Adipocyte (in vitro differentiated cells): ENCODE data around the gene KRTAP20-1.

ENCODE experiments used
- DNase-seq: peaks from one replicate; pipeline ENCODE4 v3.0.0-alpha.2; 2015; ENCODE audit warnings: low read depth
- H3K27me3 ChIP-seq: replicated peaks from 2 replicates; pipeline ENCODE4 v1.7.0; 2013; ENCODE audit warnings: mild to moderate bottlenecking, low read length, moderate library complexity; ENCODE audit not compliant: control insufficient read depth, insufficient read depth
- H3K36me3 ChIP-seq: 2 replicates; pipeline ENCODE4 v1.7.0; 2013; ENCODE audit warnings: low read length, mild to moderate bottlenecking, moderate library complexity; ENCODE audit not compliant: control insufficient read depth, insufficient read depth, severe bottlenecking
- H3K4me1 ChIP-seq: 2 replicates; pipeline ENCODE4 v1.7.0; 2013; ENCODE audit warnings: mild to moderate bottlenecking, low read length, moderate library complexity; ENCODE audit not compliant: control insufficient read depth, insufficient read depth
- H3K4me3 ChIP-seq: 2 replicates; pipeline ENCODE4 v1.7.0; 2013; ENCODE audit warnings: mild to moderate bottlenecking, low read length, moderate library complexity
- H3K9ac ChIP-seq: 2 replicates; pipeline ENCODE4 v1.7.0; 2013; ENCODE audit warnings: mild to moderate bottlenecking, low read length, moderate library complexity
- H3K9me3 ChIP-seq: 2 replicates; pipeline ENCODE4 v1.7.0; 2013; ENCODE audit warnings: mild to moderate bottlenecking, low read length, moderate library complexity; ENCODE audit not compliant: control insufficient read depth

KRTAP20-1 gene

GRCh38 chr21:30616125-30616524 is at the start of gene KRTAP20-1:
KRTAP20-1 (plus strand) TSS chr21:30616425; CDS start chr21:30616455, 30 bp downstream.
- DNase-seq = no peak

GRCh38 chr21:30567617-30568016 is 48.6 kb upstream of the KRTAP20-1 start:
- no peaks in the 10 kb centered on the region for H3K36me3 ChIP-seq

More at GRCh38 chr21:30616125-30616524, at the start of gene KRTAP20-1:
- Histone ChIP-seq H3K27me3 (no peaks in the 10 kb centered on the region), H3K9ac (no peak within 1 kb of the TSS), H3K4me3 (no peak within 1 kb of the TSS), H3K9me3 (no peaks in the 10 kb centered on the region), H3K36me3 (no peaks in the 10 kb centered on the region), H3K4me1 (no peaks in the 10 kb centered on the region)

GRCh38 chr21:30577766-30578165 is 38.5 kb upstream of the KRTAP20-1 start:
- no peak overlapping the region for H3K4me3 ChIP-seq
- H3K27me3 ChIP-seq = no peaks in the 10 kb centered on the region
- no peak overlapping the region for H3K9ac ChIP-seq
- no peaks in the 10 kb centered on the region for H3K36me3 ChIP-seq
- H3K9me3 ChIP-seq = no peaks in the 10 kb centered on the region
- H3K4me1 ChIP-seq = no peaks in the 10 kb centered on the region
- DNase-seq = no peak

More at GRCh38 chr21:30567617-30568016, 48.6 kb upstream of the KRTAP20-1 start:
- no peaks in the 10 kb centered on the region for H3K4me1 ChIP-seq
- H3K27me3 ChIP-seq = no peaks in the 10 kb centered on the region
- H3K9ac ChIP-seq = no peak overlapping the region
- no peak for DNase-seq
- no peaks in the 10 kb centered on the region for H3K9me3 ChIP-seq
- no peak overlapping the region for H3K4me3 ChIP-seq

- no peaks in the 10 kb centered on the region for H3K9me3 ChIP-seq
- no peaks in the 10 kb centered on the region for H3K36me3 ChIP-seq
- no peak overlapping the region for H3K4me3 ChIP-seq
- no peak overlapping the region for H3K9ac ChIP-seq
- no peak for DNase-seq
- no peaks in the 10 kb centered on the region for H3K4me1 ChIP-seq
- H3K27me3 ChIP-seq = no peaks in the 10 kb centered on the region
Observed at GRCh38 chr21:30579346-30579745, 36.9 kb upstream of the KRTAP20-1 start.

GRCh38 chr21:30580132-30580531 is 36.1 kb upstream of the KRTAP20-1 start:
- Histone ChIP-seq H3K36me3 (no peaks in the 10 kb centered on the region), H3K4me3 (no peak overlapping the region), H3K4me1 (no peaks in the 10 kb centered on the region), H3K9me3 (no peaks in the 10 kb centered on the region), H3K9ac (no peak overlapping the region), H3K27me3 (no peaks in the 10 kb centered on the region)
- no peak for DNase-seq

GRCh38 chr21:30582870-30583269 is 33.4 kb upstream of the KRTAP20-1 start:
- H3K9me3 ChIP-seq = no peaks in the 10 kb centered on the region
- no peaks in the 10 kb centered on the region for H3K27me3 ChIP-seq
- H3K4me3 ChIP-seq = no peak overlapping the region
- no peaks in the 10 kb centered on the region for H3K36me3 ChIP-seq
- no peak overlapping the region for H3K9ac ChIP-seq
- DNase-seq = no peak
- H3K4me1 ChIP-seq = no peaks in the 10 kb centered on the region

GRCh38 chr21:30590297-30590696 is 25.9 kb upstream of the KRTAP20-1 start, which contains the start of gene KRTAP22-2:
KRTAP22-2 (minus strand) TSS chr21:30590397.
- H3K9me3 ChIP-seq = no peaks in the 10 kb centered on the region
- H3K4me3 ChIP-seq = no peak within 1 kb of the TSS
- no peak within 1 kb of the TSS for H3K9ac ChIP-seq
- H3K36me3 ChIP-seq = no peaks in the 10 kb centered on the region
- no peaks in the 10 kb centered on the region for H3K4me1 ChIP-seq
- no peak for DNase-seq
- H3K27me3 ChIP-seq = no peaks in the 10 kb centered on the region

GRCh38 chr21:30592140-30592539 is 24.1 kb upstream of the KRTAP20-1 start, which contains the start of gene KRTAP6-3:
KRTAP6-3 (plus strand) TSS chr21:30592440; CDS start chr21:30592446, 6 bp downstream.
- Histone ChIP-seq H3K4me3 (no peak within 1 kb of the TSS), H3K4me1 (no peaks in the 10 kb centered on the region), H3K36me3 (no peaks in the 10 kb centered on the region), H3K9ac (no peak within 1 kb of the TSS), H3K9me3 (no peaks in the 10 kb centered on the region), H3K27me3 (no peaks in the 10 kb centered on the region)
- no peak for DNase-seq

GRCh38 chr21:30598802-30599201 is 17.4 kb upstream of the KRTAP20-1 start, which contains the start of gene KRTAP6-2:
KRTAP6-2 (minus strand) TSS chr21:30598902; CDS start chr21:30598874, 28 bp downstream.
- no peaks in the 10 kb centered on the region for H3K36me3 ChIP-seq
- H3K9ac ChIP-seq = no peak within 1 kb of the TSS
- no peak for DNase-seq

GRCh38 chr21:30600787-30601186 is 15.4 kb upstream of the KRTAP20-1 start, which contains the start of gene KRTAP22-1:
KRTAP22-1 (plus strand) TSS chr21:30601087.
- no peak for DNase-seq
- Histone ChIP-seq H3K9ac (no peak within 1 kb of the TSS), H3K27me3 (no peaks in the 10 kb centered on the region), H3K9me3 (no peaks in the 10 kb centered on the region), H3K36me3 (no peaks in the 10 kb centered on the region), H3K4me3 (no peak within 1 kb of the TSS), H3K4me1 (no peaks in the 10 kb centered on the region)

More at GRCh38 chr21:30598802-30599201, 17.4 kb upstream of the KRTAP20-1 start, which contains the start of gene KRTAP6-2:
- no peaks in the 10 kb centered on the region for H3K4me1 ChIP-seq
- H3K9me3 ChIP-seq = no peaks in the 10 kb centered on the region
- H3K27me3 ChIP-seq = no peaks in the 10 kb centered on the region
- H3K4me3 ChIP-seq = no peak within 1 kb of the TSS

GRCh38 chr21:30605968-30606367 is 10.3 kb upstream of the KRTAP20-1 start:
- H3K4me1 ChIP-seq = no peaks in the 10 kb centered on the region
- H3K9me3 ChIP-seq = no peaks in the 10 kb centered on the region
- H3K36me3 ChIP-seq = no peaks in the 10 kb centered on the region
- no peak overlapping the region for H3K4me3 ChIP-seq
- no peak overlapping the region for H3K9ac ChIP-seq
- H3K27me3 ChIP-seq = no peaks in the 10 kb centered on the region
- DNase-seq = no peak

- H3K4me1 ChIP-seq = no peaks in the 10 kb centered on the region
- no peak overlapping the region for H3K4me3 ChIP-seq
- H3K36me3 ChIP-seq = no peaks in the 10 kb centered on the region
Observed at GRCh38 chr21:30612132-30612531, 4.1 kb upstream of the KRTAP20-1 start.

More at GRCh38 chr21:30612132-30612531, 4.1 kb upstream of the KRTAP20-1 start:
- DNase-seq = no peak
- no peak overlapping the region for H3K9ac ChIP-seq
- no peaks in the 10 kb centered on the region for H3K9me3 ChIP-seq
- H3K27me3 ChIP-seq = no peaks in the 10 kb centered on the region
